Smooth muscle cell (in vitro differentiated cells): ENCODE data around the gene CYP27B1. TPM values are rescaled to one million over a fixed set of nuclear protein-coding genes. Genes with fewer than 3 reads are reported as not detected.
"Not testable (repeated sequence)": the region's sequence is repeated elsewhere in the genome, so short reads cannot be mapped to it uniquely, and the experiment has no call there.

Experiments
- DNase-seq: peaks from one replicate; lab custom pipeline; 2025; ENCODE audit not compliant: unreplicated experiment; lab: John Stamatoyannopoulos, UW
- H2AFZ ChIP-seq: fragments of 200-600 bp; sonication (generic); 2 replicates; pipeline ENCODE4 v1.6.0; 2016; ENCODE audit warnings: antibody characterized with exemption, low read depth, mild to moderate bottlenecking
- H3F3A ChIP-seq: fragments of 200-600 bp; sonication (generic); 2 replicates; pipeline ENCODE4 v1.6.0; 2017; ENCODE audit warnings: antibody characterized with exemption, low read depth
- H3K27ac ChIP-seq: fragments of 200-600 bp; sonication (generic); 2 replicates; pipeline ENCODE4 v1.5.1; 2016; ENCODE audit warnings: low read depth, mild to moderate bottlenecking
- H3K27me3 ChIP-seq: fragments of 200-600 bp; sonication (generic); 2 replicates; pipeline ENCODE4 v1.6.1; 2016; ENCODE audit warnings: low read depth, mild to moderate bottlenecking
- H3K36me3 ChIP-seq: fragments of 200-600 bp; sonication (generic); 2 replicates; pipeline ENCODE4 v1.5.1; 2016; ENCODE audit warnings: low read depth
- H3K4me1 ChIP-seq: fragments of 200-600 bp; sonication (generic); 2 replicates; pipeline ENCODE4 v1.5.1; 2016; ENCODE audit warnings: low read depth
- H3K4me2 ChIP-seq: fragments of 200-600 bp; sonication (generic); 2 replicates; pipeline ENCODE4 v1.6.0; 2016; ENCODE audit warnings: mild to moderate bottlenecking
- H3K4me3 ChIP-seq: fragments of 200-600 bp; sonication (generic); 2 replicates; pipeline ENCODE4 v1.5.1; 2016; ENCODE audit warnings: mild to moderate bottlenecking
- H3K79me2 ChIP-seq: fragments of 200-600 bp; sonication (generic); 2 replicates; pipeline ENCODE4 v1.6.0; 2016; ENCODE audit warnings: low read depth, mild to moderate bottlenecking
- H3K9ac ChIP-seq: fragments of 200-600 bp; sonication (generic); 2 replicates; pipeline ENCODE4 v1.6.0; 2016; ENCODE audit warnings: low read depth
- H3K9me3 ChIP-seq: fragments of 200-600 bp; sonication (generic); replicated peaks from 2 replicates; pipeline ENCODE4 v1.5.1; 2016; ENCODE audit warnings: low read depth
- H4K20me1 ChIP-seq: fragments of 200-600 bp; sonication (generic); 2 replicates; pipeline ENCODE4 v1.6.0; 2016; ENCODE audit warnings: low read depth
- CTCF ChIP-seq: fragments of 200-600 bp; sonication (generic); IDR thresholded peaks from 2 replicates; pipeline ENCODE4 v1.5.1; 2017; ENCODE audit warnings: borderline replicate concordance, mild to moderate bottlenecking, antibody characterized with exemption; ENCODE audit not compliant: insufficient read depth, poor library complexity, severe bottlenecking
- WGBS: methylation state at CpG from one replicate; pipeline ENCODE4 v1.1.7; 2016; ENCODE audit warnings: low lambda C conversion rate; 5-methylcytosine and 5-hydroxymethylcytosine counted together
- polyA plus RNA-seq: library from polyadenylated mRNA; unstranded; fragments of >200 nt; fragmentation: Nextera tagmentation; extraction: Ambion mirVana; gene quantifications from 2 replicates; pipeline ENCODE4 v1.2.1, GENCODE V29; 2016
- total RNA-seq: library from RNA; depleted of rRNA; stranded (reverse); fragments of >200 nt; gene quantifications from 2 replicates; pipeline ENCODE4 v1.2.3, GENCODE V29; 2014

CYP27B1 gene
- total and polyA plus RNA-seq, 2 experiments from 2014 or later, result 0.81 to 1.7 TPM

- 87% methylated on average over 4 of the region's 4 CpGs for WGBS
Observed at GRCh38 chr12:57775563-57776246, 8.8 kb upstream of the CYP27B1 start.

GRCh38 chr12:57775044-57775443 is 8.2 kb upstream of the CYP27B1 start:
- Histone ChIP-seq H3K27me3 (no peaks in the 10 kb centered on the region), H3K36me3 (no peaks in the 10 kb centered on the region), H3K4me2 (no peak overlapping the region), H3K4me1 (no peaks in the 10 kb centered on the region), H4K20me1 (no peaks in the 10 kb centered on the region), H3K9ac (no peak overlapping the region), H3F3A (no peaks in the 10 kb centered on the region), H3K27ac (no peak overlapping the region), H3K4me3 (no peak overlapping the region), H2AFZ (no peak overlapping the region), H3K9me3 (no peaks in the 10 kb centered on the region), H3K79me2 (no peaks in the 10 kb centered on the region)
- no peak for TF ChIP-seq CTCF
- 100% methylated on average over 2 of the region's 3 CpGs for WGBS
- DNase-seq, result no peak

More at GRCh38 chr12:57775563-57776246, 8.8 kb upstream of the CYP27B1 start:
- H3K9ac ChIP-seq, result no peak overlapping the region
- TF ChIP-seq CTCF, result no peak
- H3K4me2 ChIP-seq, result no peak overlapping the region
- no peak for DNase-seq
- no peak overlapping the region for H3K4me3 ChIP-seq
- no peaks in the 10 kb centered on the region for H3F3A ChIP-seq
- no peaks in the 10 kb centered on the region for H3K27me3 ChIP-seq
- H3K27ac ChIP-seq, result no peak overlapping the region
- H3K9me3 ChIP-seq, result no peaks in the 10 kb centered on the region
- no peaks in the 10 kb centered on the region for H3K4me1 ChIP-seq
- H4K20me1 ChIP-seq, result no peaks in the 10 kb centered on the region
- no peak overlapping the region for H2AFZ ChIP-seq
- H3K36me3 ChIP-seq, result no peaks in the 10 kb centered on the region
- no peaks in the 10 kb centered on the region for H3K79me2 ChIP-seq

- H3K79me2 ChIP-seq, H3K4me3 ChIP-seq, DNase-seq, H3K27me3 ChIP-seq, H2AFZ ChIP-seq, H3K4me1 ChIP-seq, H3K27ac ChIP-seq, H3K4me2 ChIP-seq, H3K9me3 ChIP-seq, H3K36me3 ChIP-seq, H4K20me1 ChIP-seq, H3K9ac ChIP-seq, H3F3A ChIP-seq: not testable (repeated sequence)
- WGBS, result 97% methylated on average over 11 of the region's 11 CpGs
Observed at GRCh38 chr12:57774634-57775033, 7.8 kb upstream of the CYP27B1 start.

- peak within 1 kb of the TSS; percentile 98 for H2AFZ ChIP-seq
- peaks cover under 1% of the 10 kb centered on the region for H3K4me1 ChIP-seq
- WGBS, result 3% methylated on average over 64 of the region's 67 CpGs
- H3K79me2 ChIP-seq, result no peaks in the 10 kb centered on the region
- H4K20me1 ChIP-seq, result no peaks in the 10 kb centered on the region
- H3K36me3 ChIP-seq, result no peaks in the 10 kb centered on the region
- TF ChIP-seq CTCF, result no peak
- no peaks in the 10 kb centered on the region for H3K9me3 ChIP-seq
- peak within 1 kb of the TSS; percentile 95 for H3K27ac ChIP-seq
- DNase-seq, result peak; percentile 65
- H3K27me3 ChIP-seq, result peaks cover 7% of the 10 kb centered on the region
- H3K9ac ChIP-seq, result peak within 1 kb of the TSS; percentile 91
- H3K4me2 ChIP-seq, result peak within 1 kb of the TSS; percentile 94
- peak within 1 kb of the TSS; percentile 88 for H3K4me3 ChIP-seq
- no peaks in the 10 kb centered on the region for H3F3A ChIP-seq
Observed at GRCh38 chr12:57772429-57773322, 5.8 kb upstream of the CYP27B1 start, which contains the start of gene EEF1AKMT3. EEF1AKMT3 (plus strand) TSS chr12:57772614; CDS start chr12:57772725, 111 bp downstream.
